SH-SY5Y (cell line): ENCODE measurements around the gene KIF1A.

Experiments used
- GATA2 ChIP-seq: IDR thresholded peaks from 2 replicates; pipeline ENCODE4 v1.6.1; 2011; ENCODE audit warnings: mild to moderate bottlenecking, low read depth, low read length
- GATA3 ChIP-seq: IDR thresholded peaks from 2 replicates; pipeline ENCODE4 v1.6.1; 2011; ENCODE audit warnings: low read depth, mild to moderate bottlenecking, low read length, moderate library complexity

- TF ChIP-seq GATA3 (no peak), GATA2 (no peak)
Measured at GRCh38 chr2:240768216-240768615, 51.8 kb downstream of the KIF1A start.
